ENCODE results near the gene RBBP7. TPM values are rescaled to one million over a fixed set of nuclear protein-coding genes. Genes with fewer than 3 reads are reported as not detected.

The RBBP7 gene
- total and polyA plus RNA-seq, 11 donors = 88.7 to 124 (median 107) TPM

DNA sequence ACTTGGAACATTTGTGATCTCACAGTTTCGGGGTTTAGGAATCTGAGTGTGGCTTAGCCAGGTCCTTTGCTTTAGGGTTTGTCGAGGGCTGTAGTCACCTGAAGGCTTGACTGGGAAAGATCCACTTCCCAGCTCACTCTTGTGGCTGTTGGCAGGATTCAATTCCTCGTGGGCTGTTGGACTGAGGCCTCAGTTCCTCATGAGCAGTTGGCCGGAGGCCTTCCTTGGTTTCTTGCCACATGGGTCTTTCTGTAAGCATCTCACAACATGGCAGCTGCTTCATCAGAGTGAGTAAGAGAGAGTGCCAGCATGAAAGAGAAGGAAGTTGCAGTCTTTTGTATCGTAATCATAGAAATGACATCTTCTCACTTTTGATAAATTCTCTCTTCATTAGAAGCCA, 72.8 kb downstream of the RBBP7 start:
- WGBS, 4 donors = 73 to 87% (median 76%) methylated on average over 5 of the region's 5 CpGs
- ATAC-seq (no peak), DNase-seq (no peak)

DNA sequence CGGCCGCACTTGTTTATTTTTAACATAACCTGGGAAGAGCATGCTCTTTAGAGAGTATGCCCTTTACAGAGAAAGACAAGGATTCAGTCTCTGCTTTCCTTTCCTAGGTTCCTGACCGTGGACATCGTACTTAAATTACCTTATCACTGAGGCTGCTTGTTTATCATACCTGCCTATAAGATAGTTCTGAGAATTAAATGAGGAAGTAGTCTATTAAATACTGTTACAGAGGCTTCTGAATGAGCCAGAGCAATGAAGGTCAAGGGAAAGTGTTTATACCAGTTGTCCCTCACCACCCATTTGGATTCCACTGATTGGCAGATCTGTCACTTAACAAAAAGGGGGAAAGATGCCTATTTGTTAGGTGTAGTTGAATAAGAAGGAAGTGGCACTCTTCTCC, 73.9 kb downstream of the RBBP7 start:
- ATAC-seq = no peak

More for the DNA sequence above, 72.8 kb downstream of the RBBP7 start:
- Histone ChIP-seq H3K4me3 (no peak overlapping the region), H3K27me3 (no peaks in the 10 kb centered on the region), H3K27ac (no peak overlapping the region), H3K9me3 (no peaks in the 10 kb centered on the region), H3K4me1 (no peaks in the 10 kb centered on the region), H3K36me3 (peaks cover 0 to 19% (median 8%) of the 10 kb centered on the region in 9 donors)
- TF ChIP-seq POLR2A (IDR thresholded peaks at IDR 0.05) = no peak
- TF ChIP-seq, protein P1, sequence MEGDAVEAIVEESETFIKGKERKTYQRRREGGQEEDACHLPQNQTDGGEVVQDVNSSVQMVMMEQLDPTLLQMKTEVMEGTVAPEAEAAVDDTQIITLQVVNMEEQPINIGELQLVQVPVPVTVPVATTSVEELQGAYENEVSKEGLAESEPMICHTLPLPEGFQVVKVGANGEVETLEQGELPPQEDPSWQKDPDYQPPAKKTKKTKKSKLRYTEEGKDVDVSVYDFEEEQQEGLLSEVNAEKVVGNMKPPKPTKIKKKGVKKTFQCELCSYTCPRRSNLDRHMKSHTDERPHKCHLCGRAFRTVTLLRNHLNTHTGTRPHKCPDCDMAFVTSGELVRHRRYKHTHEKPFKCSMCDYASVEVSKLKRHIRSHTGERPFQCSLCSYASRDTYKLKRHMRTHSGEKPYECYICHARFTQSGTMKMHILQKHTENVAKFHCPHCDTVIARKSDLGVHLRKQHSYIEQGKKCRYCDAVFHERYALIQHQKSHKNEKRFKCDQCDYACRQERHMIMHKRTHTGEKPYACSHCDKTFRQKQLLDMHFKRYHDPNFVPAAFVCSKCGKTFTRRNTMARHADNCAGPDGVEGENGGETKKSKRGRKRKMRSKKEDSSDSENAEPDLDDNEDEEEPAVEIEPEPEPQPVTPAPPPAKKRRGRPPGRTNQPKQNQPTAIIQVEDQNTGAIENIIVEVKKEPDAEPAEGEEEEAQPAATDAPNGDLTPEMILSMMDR (IDR thresholded peaks at IDR 0.05) = no peak
- intact Hi-C loops (cut with DNase I) = no loop called here

More for the DNA sequence above, 73.9 kb downstream of the RBBP7 start:
- 69 to 77% (median 72%) methylated on average over 4 of the region's 4 CpGs for WGBS, 4 donors
- DNase-seq = no peak
- no peaks in the 10 kb centered on the region for H3K9me3 ChIP-seq
- TF ChIP-seq, protein P1 (IDR thresholded peaks at IDR 0.05) = no peak
- TF ChIP-seq POLR2A (IDR thresholded peaks at IDR 0.05) = no peak
- H3K4me1 ChIP-seq = no peaks in the 10 kb centered on the region
- peaks cover 0 to 19% (median 8%) of the 10 kb centered on the region in 9 donors for H3K36me3 ChIP-seq
- H3K27ac ChIP-seq = no peak overlapping the region
- no peaks in the 10 kb centered on the region for H3K27me3 ChIP-seq
- intact Hi-C loops (cut with DNase I) = no loop called here
- no peak overlapping the region for H3K4me3 ChIP-seq

Other genes starting within 250 kb of the RBBP7 start
- gene S100G, start 220.2 kb downstream of the RBBP7 start, total RNA-seq = not detected
- gene S100G, start 220.2 kb downstream of the RBBP7 start, polyA plus RNA-seq = not detected
- 1 to 10 TPM; 3.9 to 8.3 (median 5.3) TPM for gene CTPS2, start 157.7 kb downstream of the RBBP7 start, total RNA-seq
- gene CTPS2, start 157.7 kb downstream of the RBBP7 start, polyA plus RNA-seq = 1 to 10 TPM; 3.1 to 4.2 TPM
- gene SYAP1, start 150.8 kb downstream of the RBBP7 start, total RNA-seq = 10 to 100 TPM; 15.0 to 23.4 (median 17.3) TPM
- 10 to 100 TPM; 10.1 to 14.5 TPM for gene SYAP1, start 150.8 kb downstream of the RBBP7 start, polyA plus RNA-seq
- gene TXLNG, start 83.9 kb downstream of the RBBP7 start, total RNA-seq = 1 to 10 TPM; 4.3 to 8.1 (median 6.3) TPM
- 1 to 10 TPM; 3.0 to 5.2 TPM for gene TXLNG, start 83.9 kb downstream of the RBBP7 start, polyA plus RNA-seq
- gene REPS2, start 76.3 kb upstream of the RBBP7 start, total RNA-seq = 10 to 100 TPM in 1 of 9 donors, 1 to 10 TPM in 8; 3.3 to 11.9 (median 6.9) TPM
- 1 to 10 TPM in 1 of 2 donors, under 1 TPM in 1; 0.89 to 2.2 TPM for gene REPS2, start 76.3 kb upstream of the RBBP7 start, polyA plus RNA-seq